Esophagus squamous epithelium (tissue), 4 donors: ENCODE measurements around the gene HDDC2.

Experiments
- CTCF ChIP-seq, 6 experiments: fragments of 450-650 bp in 4 of 6; fragments of 200-600 bp in 2 of 6; sonication (generic) in 2 of 6; IDR thresholded peaks; one replicate each; pipeline ENCODE4 v1.5.1; 2016 to 2019; ENCODE audit warnings: antibody characterized with exemption in 6 of 6, mild to moderate bottlenecking in 4 of 6, moderate library complexity in 4 of 6
- POLR2A ChIP-seq, 4 donors: fragments of 450-650 bp; IDR thresholded peaks; one replicate each; pipeline ENCODE4 v1.6.1; 2017; ENCODE audit warnings: antibody characterized with exemption in 4 of 4, mild to moderate bottlenecking in 4 of 4, moderate library complexity in 3 of 4

- TF ChIP-seq POLR2A (IDR thresholded peaks at IDR 0.05) (no peak), CTCF (IDR thresholded peaks at IDR 0.05) (no peak)
Measured at GRCh38 chr6:125338381-125338780, 36.6 kb upstream of the HDDC2 start.
